GM19324 (cell line): ENCODE measurements around the gene PTPN14.
"Not testable (repeated sequence)": the region's sequence is repeated elsewhere in the genome, so short reads cannot be mapped to it uniquely, and the experiment has no call there.

ENCODE experiments used
- ATAC-seq: cut with Tn5 transposase; IDR thresholded peaks from one replicate; pipeline ENCODE4 v1.9.1; 2021; ENCODE audit warnings: mild to moderate bottlenecking, moderate library complexity; ENCODE audit not compliant: unreplicated experiment, low FRiP score

Gene PTPN14

DNA sequence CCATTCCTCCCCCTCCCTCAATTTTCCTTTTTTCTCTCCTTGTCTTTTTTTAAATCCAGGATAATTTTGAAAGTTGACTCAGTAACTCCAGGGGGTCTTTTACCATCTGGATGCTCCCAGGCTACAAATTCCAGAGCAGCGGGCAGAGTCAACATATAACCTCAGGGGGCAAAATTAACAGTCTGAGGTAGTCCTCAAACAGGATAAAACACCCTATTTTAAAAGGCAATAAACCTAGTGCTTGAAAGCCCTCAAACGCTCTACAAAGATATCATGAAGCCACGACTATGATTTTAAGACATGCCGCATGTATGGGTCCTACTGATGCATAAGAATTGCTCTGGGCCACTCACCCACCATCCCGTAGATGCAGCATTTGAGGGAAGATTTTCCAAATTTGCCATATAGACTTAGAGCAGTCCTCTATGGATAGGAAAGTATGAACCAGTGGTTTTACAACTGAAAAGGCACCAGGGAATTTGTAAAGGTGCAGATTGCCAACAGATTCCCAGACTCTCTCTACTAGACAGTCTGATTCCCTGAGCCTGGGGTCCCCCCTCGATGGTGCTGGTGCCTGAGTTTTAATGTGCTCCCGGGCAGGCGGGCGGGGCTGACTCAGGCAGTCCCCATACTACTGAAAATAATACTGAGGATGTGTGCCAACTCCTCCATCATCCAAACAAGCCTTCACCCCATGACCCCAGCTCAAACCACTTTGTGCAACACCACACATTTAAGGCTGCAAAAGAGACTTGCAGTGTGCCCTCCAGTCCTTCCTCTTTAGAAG is 37.2 kb downstream of the PTPN14 start:
- ATAC-seq, result no peak

DNA sequence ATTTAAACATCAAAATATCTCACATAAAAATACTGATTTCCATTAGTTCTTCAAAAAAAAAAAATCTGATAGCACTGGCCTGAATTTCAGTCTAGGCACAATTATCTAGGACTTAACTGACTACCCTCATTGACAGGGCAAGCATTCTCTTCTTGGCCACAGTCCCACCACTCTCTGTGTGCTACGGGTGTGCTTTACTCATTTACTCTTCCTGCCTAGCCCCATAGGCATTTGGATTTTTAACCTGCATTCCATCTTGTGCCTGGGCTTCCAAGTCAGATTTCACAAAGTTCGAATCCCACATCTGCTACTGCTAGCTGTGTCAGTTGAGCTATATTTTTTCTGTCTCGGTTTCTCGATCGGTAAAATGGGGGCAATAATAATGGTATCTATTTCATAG is 38.0 kb downstream of the PTPN14 start:
- ATAC-seq, result no peak

DNA sequence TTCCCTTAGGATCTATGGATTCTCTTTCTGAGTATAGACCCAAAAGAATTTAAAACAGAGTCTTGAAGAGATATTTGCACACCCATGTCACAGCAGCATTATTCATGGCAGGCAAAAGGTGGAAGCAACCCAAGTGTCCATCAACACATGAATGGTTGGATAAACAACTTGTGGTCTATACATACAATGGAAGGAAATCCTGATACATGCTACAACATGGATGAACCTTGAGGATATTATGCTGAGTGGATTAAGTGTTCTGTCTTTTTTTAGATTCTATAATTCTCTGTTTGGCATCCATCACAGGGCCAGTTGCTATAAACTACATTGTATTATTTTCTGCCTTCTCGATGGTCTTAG is 39.8 kb downstream of the PTPN14 start:
- no peak for ATAC-seq

DNA sequence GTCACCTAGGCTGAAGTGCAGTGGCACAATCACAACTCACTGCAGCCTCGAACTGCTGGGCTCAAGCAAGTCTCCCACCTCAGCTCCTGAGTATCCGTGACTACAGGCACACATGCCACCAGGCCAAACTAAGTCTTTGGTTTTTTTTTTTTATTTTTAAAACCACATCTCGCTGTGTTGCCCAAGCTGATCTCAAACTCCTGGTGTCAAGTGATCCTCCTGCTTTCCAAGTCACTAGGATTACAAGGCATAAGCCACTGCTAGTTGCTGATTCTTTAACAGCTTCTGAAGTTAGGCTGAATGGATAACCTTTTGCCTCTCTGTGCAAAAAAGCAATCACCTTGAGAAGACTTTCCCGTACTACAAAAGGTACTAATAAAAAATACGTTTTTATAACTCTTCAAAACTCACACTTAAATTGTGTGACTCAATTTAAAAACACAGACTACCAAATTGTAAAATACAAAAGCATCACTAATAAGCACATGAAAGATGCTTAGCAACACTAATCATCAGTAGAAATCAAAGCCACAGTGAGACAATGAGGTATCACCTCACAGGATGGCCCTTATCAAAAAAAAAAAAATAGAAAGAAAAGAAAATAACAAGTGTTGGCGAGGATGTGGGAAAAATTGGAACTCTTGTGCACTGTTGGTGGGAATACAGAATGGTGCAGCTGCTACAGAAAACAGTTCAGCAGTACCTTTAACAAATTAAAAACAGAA is 40.3 kb downstream of the PTPN14 start:
- ATAC-seq, result no peak

DNA sequence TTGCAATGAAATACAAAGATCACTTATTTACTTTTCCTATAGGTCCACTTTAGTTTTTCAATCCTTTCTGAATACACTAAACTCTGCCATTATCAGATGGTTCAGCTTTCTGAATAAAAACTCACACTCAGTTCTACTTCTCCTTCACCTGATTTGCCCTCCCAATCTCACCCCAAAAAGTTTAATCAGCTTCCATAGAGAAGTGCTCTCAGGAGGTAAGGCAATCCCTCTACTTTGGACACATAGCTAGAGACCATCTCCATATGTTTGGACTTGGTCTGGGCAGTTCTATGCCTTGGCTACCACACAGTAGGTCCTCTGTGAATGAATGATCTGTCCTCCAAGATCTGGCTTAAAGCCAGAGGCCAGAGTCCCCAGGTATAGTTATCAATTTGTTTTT is 40.9 kb downstream of the PTPN14 start:
- ATAC-seq, result no peak

DNA sequence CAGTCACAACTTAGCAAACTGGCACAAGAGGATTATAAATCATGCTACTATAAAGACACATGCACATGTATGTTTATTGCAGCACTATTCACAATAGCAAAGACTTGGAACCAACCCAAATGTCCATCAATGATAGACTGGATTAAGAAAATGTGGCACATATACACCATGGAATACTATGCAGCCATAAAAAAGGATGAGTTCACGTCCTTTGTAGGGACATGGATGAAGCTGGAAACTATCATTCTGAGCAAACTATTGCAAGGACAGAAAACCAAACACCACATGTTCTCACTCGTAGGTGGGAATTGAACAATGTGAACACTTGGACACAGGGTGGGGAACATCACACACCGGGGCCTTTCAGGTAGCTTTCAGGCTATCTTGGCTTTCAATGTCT is 41.8 kb downstream of the PTPN14 start:
- not testable (repeated sequence) for ATAC-seq

DNA sequence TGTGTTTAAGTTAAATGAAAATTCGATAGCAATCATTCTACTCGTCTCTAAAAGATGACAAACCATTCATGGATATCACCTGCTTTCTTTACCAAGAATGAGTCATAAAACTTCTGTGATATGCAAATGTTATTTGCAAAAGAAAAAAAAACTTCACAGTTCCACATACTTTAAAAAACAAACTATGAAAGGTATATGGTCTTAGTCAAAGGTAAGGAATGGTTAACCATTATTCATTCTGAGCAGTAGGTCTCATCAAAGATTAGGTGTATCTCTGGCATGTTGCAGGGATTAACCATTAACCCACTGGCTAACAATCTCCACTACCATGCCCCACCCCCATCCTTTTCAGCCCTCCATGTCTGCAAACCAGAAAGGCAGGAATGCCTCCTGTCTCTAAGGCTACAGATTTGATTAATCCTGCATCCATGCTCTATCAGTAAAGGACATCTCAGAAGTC is 44.4 kb downstream of the PTPN14 start:
- ATAC-seq, result peak; percentile 72

DNA sequence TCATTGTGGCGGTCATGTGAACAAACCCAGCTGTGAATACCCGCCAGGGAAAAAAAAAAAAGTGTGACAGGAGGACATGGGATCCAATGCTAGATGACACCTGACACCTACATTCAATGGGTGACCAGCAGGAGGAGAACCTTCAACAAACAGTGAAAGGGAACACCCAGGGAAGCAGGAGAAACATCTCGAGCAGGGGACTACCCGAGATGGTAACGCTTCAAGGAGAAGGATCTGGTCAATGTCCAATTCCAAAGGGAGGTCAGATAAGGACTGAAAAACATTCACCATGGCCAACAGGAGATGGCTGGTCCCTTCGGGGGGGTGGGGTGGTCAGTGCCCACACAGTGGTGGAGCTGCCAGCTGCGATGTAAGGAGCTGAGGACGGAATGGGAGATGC is 46.3 kb downstream of the PTPN14 start:
- ATAC-seq, result no peak

DNA sequence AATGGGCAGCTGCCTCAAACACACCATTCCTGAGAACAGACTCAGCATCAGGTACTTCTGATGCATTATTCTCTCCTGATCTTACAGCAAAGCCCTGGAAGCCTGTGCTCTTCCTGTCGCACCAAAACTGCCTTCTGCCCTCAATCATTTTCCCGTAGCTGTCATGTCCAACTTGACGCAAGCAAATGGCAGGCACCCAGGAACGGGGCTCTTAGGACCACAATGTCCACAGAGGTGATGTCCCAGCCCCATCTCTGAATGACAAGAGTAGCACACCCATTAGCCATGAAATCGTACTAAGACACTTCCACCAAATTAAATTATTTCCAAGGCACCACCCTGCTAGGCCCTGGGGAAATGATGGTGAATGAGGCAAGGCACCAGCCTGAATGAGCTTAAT is 47.1 kb downstream of the PTPN14 start:
- ATAC-seq, result no peak

DNA sequence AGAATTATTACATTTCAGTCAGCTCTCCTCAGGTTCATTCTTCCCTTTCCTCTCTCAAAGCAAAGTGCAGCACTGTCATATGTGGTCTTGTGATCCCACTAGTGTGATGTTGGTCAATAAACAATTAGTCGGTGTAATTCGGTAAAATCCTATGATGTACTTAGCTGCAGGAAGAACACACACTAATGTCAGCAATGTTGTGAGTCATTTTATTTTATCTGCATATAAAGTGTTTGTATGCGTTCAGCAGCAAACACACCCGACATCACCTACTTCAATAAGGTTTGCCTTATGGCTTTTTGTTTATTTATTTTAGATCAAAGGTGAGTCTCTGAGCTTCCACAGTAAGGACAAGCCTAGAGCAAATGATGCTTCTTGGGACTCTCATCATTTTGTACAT is 47.8 kb downstream of the PTPN14 start:
- ATAC-seq, result no peak

DNA sequence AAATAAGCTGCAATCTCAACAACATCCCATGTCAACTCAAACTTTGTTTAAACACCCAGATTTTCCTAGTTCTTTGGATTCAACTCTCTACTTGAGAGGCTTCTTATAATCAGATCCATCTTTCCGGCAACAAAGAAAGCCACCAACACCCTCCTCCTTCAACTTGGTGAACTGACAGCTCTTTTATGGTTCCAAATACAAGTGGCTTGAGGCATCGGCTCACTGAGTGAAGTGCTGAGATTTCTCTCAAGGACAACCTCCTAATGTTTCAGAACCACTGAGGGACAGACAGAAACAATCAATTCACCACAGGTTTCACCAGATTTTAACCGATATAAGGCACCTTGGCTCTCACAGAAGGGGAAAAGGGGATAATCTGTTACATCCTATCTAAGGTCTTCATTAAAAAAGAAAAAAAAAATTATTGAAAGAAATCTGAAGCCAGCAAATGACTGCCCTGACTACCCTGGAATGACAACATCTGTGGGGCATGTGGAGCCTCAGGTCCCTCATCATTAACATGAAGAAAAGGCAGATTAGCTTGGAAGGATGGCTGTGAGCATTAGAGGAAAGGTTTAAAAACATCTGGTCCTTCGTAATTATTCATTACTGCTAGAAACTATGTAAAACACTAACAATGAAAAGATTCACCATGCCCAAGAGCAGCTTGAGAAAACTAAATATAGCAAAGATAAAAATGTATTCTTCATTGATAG is 50.9 kb downstream of the PTPN14 start:
- no peak for ATAC-seq

DNA sequence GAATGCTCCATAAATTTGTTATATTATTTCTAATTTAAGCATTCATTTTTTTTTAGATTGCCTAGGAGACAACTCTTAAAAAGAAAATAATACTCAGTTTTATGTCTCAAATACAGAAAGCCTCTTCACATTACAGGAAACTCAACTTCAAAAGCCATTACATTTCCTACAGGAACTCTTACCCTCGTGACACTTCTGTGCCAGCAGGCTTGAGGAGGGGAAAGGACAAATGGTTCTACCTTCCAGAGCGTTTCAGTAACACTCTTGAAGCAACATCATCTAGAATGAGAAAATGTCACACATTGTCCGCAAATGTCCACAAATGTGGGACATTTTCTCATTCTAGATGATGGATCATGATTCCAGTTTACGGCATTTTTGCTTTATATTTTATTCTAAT is 51.7 kb downstream of the PTPN14 start:
- ATAC-seq, result no peak

DNA sequence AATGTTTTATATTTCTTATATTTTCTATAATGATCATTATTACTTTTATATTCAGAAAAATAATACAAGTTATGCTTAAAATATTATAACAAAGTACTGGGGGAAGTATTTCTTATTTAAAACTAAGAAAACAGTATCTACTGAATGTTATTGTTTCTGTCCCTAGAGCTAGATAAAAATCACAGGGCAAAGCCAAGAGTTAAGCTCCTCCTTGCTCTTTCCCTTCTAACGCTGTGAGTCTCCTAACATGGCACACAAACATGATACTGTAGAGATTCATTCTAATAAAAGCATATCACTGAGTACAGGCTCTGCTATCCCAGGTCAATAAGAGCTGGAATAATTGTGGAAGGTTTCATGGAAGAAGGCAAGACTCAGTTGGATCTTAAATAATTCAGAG is 53.4 kb downstream of the PTPN14 start:
- no peak for ATAC-seq

DNA sequence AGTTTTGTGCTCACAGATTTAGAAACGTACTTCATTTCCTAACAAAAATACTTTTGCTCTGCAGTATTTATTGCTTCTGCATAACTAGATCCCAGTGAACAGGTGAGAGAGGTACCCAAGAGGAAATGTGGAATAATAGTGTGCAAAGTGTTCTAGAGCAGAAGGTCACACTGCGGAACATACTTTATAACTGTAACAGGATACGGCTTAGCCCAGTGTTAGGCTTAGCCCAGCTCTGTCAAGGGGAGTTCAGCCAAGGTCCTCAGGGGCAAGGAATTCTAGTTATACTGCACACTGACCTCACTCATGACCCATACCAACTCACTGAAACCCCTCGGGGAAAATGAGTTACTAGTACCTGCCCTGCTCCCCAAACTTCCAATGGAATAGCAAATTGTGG is 55.3 kb downstream of the PTPN14 start:
- ATAC-seq, result no peak

DNA sequence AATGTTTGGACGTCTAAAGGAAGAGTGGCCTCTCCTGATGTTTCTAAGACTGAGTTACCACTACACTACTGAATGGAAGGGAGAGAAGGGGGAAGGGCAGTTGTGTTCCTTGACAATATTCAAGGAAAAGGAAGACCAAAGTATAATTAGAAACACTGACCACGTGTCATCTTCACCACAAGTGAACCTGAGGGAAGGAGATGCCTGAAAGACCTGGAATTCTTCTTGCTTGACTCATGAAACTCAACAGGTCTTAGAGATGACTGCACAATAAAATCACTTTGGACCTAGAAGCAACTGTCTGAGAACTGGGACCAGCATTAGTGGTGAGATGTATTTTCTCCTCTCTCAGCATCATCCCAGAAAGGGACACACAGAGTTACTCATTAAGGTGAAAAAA is 56.7 kb downstream of the PTPN14 start:
- no peak for ATAC-seq

DNA sequence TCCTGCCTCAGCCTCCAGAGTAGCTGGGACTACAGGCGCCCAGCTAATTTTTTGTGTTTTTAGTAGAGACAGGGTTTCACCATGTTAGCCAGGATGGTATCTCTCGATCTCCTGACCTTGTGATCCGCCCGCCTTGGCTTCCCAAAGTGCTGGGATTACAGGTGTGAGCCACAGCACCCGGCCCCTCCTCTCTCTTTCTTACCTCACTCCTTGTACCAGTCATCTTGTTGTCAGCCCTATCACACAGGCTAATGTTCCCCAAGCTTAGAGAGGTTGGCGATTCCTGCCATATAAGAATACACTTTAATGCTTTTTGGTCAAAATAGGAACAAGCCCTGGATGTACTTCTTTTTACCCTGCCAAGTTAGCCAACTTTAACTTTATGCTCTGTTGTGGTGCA is 57.2 kb downstream of the PTPN14 start:
- not testable (repeated sequence) for ATAC-seq

DNA sequence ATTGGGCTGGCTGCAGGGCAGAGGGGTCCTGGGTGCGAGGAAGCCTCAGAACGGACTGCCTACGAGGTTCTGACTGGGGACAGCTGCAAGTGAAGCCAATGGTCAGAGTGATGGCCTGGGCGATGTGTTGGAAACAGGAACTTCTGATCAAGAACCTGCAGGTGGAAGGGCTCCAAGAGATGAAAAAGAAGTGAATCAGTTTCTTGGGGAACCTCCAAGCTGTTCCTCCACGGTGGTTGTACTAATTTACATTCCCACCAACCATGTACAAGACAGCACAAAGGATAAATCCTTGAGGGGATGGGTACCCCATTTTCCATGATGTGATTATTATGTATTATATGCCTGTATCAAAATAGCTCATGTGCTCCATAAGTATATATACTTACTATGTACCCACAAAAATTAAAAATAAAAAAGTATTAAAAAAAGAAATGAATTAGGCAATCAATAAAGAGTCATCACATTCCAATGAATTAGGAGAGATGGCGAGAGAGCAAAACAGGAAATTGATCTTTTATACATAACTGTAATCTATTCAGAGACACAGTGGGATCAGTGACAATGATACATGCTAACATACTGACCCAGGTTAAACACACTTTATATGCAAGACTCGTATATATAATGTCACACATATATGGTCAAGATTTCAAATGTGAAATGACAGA is 58.1 kb downstream of the PTPN14 start:
- ATAC-seq, result no peak

DNA sequence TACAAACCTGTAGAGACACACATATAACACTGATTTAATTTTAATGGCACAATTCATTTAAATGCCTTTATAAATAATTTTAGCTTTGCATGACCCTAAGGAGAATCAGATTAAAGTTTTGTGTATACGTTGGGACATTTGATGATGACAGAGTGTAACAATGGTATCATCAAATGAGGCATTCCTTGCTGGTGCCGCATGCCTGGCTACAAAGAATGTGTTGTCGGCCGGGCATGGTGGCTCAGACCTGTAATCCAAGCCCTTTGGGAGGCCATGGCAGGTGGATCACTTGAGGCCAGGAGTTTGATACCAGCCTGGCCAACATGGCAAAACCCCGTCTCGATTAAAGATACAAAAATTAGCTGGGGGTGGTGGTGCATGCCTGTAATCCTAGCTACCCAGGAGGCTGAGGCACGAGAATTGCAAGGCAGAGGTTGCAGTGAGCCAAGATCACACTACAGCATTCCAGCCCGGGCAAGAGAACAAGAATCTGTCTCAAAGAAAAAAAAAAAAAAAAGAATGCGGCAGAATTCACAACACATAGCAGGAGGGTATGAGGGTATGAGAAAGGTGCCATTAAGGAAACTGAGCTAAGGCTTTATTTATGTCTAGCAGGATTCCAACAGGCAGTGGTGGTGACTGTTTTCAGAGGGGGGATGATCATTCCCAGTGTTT is 58.9 kb downstream of the PTPN14 start:
- no peak for ATAC-seq

DNA sequence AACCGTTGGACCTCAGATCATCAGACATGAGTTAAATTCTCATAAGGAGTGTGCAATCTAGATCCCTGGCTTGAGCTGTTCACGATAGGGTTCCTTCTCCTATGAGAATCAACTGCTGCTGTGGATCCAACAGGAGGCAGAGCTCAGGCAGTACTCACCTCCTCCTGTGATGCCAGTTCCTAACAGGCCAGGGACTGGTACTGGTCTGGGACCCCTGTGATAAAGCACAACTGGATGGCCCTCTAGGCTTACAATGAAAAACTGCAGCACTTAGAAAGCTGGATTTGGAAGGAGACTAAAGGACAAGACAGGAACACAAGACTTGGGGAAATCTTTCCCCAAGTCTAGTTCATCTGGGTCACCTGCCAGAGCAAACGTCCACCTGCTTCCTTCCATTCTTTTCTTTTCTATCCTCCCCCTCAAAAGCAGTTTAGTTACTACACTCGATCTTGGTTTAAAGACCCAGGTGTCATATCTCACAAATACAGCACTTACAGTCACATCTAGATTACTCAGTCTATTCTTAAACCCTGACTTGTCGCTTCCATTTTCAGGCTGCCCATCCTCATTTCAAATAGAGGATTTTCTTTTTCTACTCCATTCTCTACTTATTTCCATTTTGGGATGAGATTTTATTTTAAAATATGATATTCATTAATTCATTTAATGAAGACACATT is 59.8 kb downstream of the PTPN14 start:
- ATAC-seq, result no peak

DNA sequence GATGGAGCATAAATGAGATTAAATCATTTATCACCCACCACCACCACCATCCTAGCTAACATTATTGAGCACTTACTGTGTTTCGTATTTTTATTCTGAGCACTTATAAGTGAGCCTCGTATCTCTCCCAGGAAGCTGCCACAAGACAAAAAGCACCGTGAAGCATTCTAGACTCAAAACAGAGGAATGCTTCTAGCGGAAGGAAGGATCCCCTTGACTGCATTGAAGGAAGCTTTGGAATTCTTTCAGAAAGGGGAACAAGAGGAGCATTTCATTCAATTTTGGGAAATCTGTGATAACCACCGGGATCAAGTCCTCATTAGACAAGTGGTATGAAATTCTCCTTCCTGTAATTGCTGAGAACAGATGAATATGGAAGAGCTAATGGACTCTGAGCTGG is 66.3 kb downstream of the PTPN14 start:
- ATAC-seq, result no peak
